GM19467 (cell line): ENCODE results near the gene ABCC11.
A peak's percentile ranks its signal among the peaks of the same experiment; 100 is the strongest.
"Not testable (repeated sequence)": the region's sequence is repeated elsewhere in the genome, so short reads cannot be mapped to it uniquely, and the experiment has no call there.

Source experiments
- ATAC-seq: cut with Tn5 transposase; IDR thresholded peaks from one replicate; pipeline ENCODE4 v1.9.1; 2021; ENCODE audit warnings: mild to moderate bottlenecking, moderate library complexity; ENCODE audit not compliant: unreplicated experiment

The ABCC11 gene

GRCh38 chr16:48250520-48251278 is 3.4 kb upstream of the ABCC11 start:
- ATAC-seq, result no peak

GRCh38 chr16:48246066-48246465 is 1.3 kb downstream of the ABCC11 start:
- no peak for ATAC-seq

GRCh38 chr16:48244863-48245195 is 2.5 kb downstream of the ABCC11 start:
- no peak for ATAC-seq

- peak; percentile 96 for ATAC-seq
Observed at GRCh38 chr16:48244080-48244862, 3.1 kb downstream of the ABCC11 start, which contains the start of gene LONP2. TSS of gene LONP2 (plus strand) at chr16:48244300. CDS start at chr16:48244389, 89 bp downstream.

- not testable (repeated sequence) for ATAC-seq
Observed at GRCh38 chr16:48240147-48240546, 7.2 kb downstream of the ABCC11 start.

GRCh38 chr16:48236286-48236685 is 11.1 kb downstream of the ABCC11 start:
- no peak for ATAC-seq

GRCh38 chr16:48235556-48236136 is 11.7 kb downstream of the ABCC11 start:
- no peak for ATAC-seq

- ATAC-seq, result no peak
Observed at GRCh38 chr16:48235058-48235555, 12.2 kb downstream of the ABCC11 start.

- no peak for ATAC-seq
Observed at GRCh38 chr16:48234630-48235029, 12.7 kb downstream of the ABCC11 start.

GRCh38 chr16:48232493-48233040 is 14.8 kb downstream of the ABCC11 start:
- no peak for ATAC-seq

- no peak for ATAC-seq
Observed at GRCh38 chr16:48231727-48232492, 15.4 kb downstream of the ABCC11 start.

- no peak for ATAC-seq
Observed at GRCh38 chr16:48225456-48225855, 21.9 kb downstream of the ABCC11 start.

GRCh38 chr16:48223490-48223889 is 23.8 kb downstream of the ABCC11 start:
- no peak for ATAC-seq

GRCh38 chr16:48220891-48221290 is 26.4 kb downstream of the ABCC11 start:
- ATAC-seq, result no peak

- no peak for ATAC-seq
Observed at GRCh38 chr16:48218473-48218872, 28.9 kb downstream of the ABCC11 start.

- ATAC-seq, result no peak
Observed at GRCh38 chr16:48217708-48218107, 29.6 kb downstream of the ABCC11 start.

GRCh38 chr16:48215738-48216137 is 31.6 kb downstream of the ABCC11 start:
- ATAC-seq, result no peak

GRCh38 chr16:48212033-48212432 is 35.3 kb downstream of the ABCC11 start:
- no peak for ATAC-seq

- ATAC-seq, result no peak
Observed at GRCh38 chr16:48210747-48211146, 36.6 kb downstream of the ABCC11 start.

- no peak for ATAC-seq
Observed at GRCh38 chr16:48206594-48207242, 40.6 kb downstream of the ABCC11 start.
